K562 (cell line): ENCODE results near the gene CIAO2B.

ENCODE experiments used
- CHCHD3 ChIP-seq: fragments of 250-450 bp; sonication (Bioruptor Pico); IDR thresholded peaks from 2 replicates; pipeline ENCODE4 v2.1.2; 2022; ENCODE audit warnings: mild to moderate bottlenecking
- CTCF ChIP-seq, 3 experiments: IDR thresholded peaks in 2 of 3; conservative IDR thresholded peaks in 1 of 3; 2 replicates each; pipeline ENCODE4 v1.5.1; 2011 to 2012; ENCODE audit warnings: low read length in 3 of 3, mild to moderate bottlenecking in 3 of 3, control low read depth in 2 of 3, improper control_type of control experiment in 1 of 3, inconsistent platforms in 1 of 3, low read depth in 1 of 3, mixed read lengths in 1 of 3, moderate library complexity in 1 of 3; ENCODE audit not compliant: insufficient read depth in 2 of 3
- EGR1 ChIP-seq: fragments of 450-650 bp; conservative IDR thresholded peaks from 2 replicates; pipeline ENCODE4 v1.6.1; 2017; ENCODE audit warnings: mild to moderate bottlenecking
- NR2C2 ChIP-seq, 2 experiments: fragments of 200-800 bp in 1 of 2; sonication (Bioruptor generic) in 1 of 2; sonication (generic) in 1 of 2; formaldehyde crosslinking in 1 of 2; IDR thresholded peaks; 2 replicates each; pipeline versions ENCODE4 v1.6.1 to v1.8.0; 2016 to 2022; ENCODE audit warnings: mild to moderate bottlenecking in 1 of 2, missing compliant biosample characterization in 1 of 2, missing genetic modification characterization in 1 of 2, missing genetic modification reagents in 1 of 2
- POLR2A ChIP-seq: fragments of 450-650 bp; conservative IDR thresholded peaks from 2 replicates; pipeline ENCODE4 v1.6.1; 2016
- REST ChIP-seq, 2 experiments: fragments of 450-650 bp; formaldehyde crosslinking in 1 of 2; IDR thresholded peaks; 2 replicates each; pipeline versions ENCODE4 v1.4.0 to v1.6.1; 2014 to 2020; ENCODE audit warnings: mild to moderate bottlenecking in 2 of 2, borderline replicate concordance in 1 of 2, low read depth in 1 of 2
- TAF9B ChIP-seq: fragments of 450-650 bp; IDR thresholded peaks from 2 replicates; pipeline ENCODE4 v1.6.1; 2018; ENCODE audit warnings: mild to moderate bottlenecking; ENCODE audit not compliant: partially characterized antibody
- ZKSCAN1 ChIP-seq: fragments of 150-350 bp; IDR thresholded peaks from 2 replicates; pipeline ENCODE4 v1.6.1; 2016; ENCODE audit warnings: low read depth, low read length
- ZNF212 ChIP-seq: fragments of 450-650 bp; formaldehyde crosslinking; IDR thresholded peaks from 2 replicates; pipeline ENCODE4 v1.4.0; 2020; ENCODE audit warnings: mild to moderate bottlenecking

- TF ChIP-seq POLR2A (no peak), ZNF212 (no peak), TAF9B (no peak), CTCF (IDR thresholded peaks at IDR 0.05 in 2 of 3, conservative IDR thresholded peaks at IDR 0.05 in 1 of 3; ENCODE audit: insufficient read depth in 2 of 3, low read depth in 1 of 3, low read length in 3 of 3) (no peak), NR2C2 (CRISPR knock-in tag; IDR thresholded peaks at IDR 0.05) (no peak), NR2C2 (tag; IDR thresholded peaks at IDR 0.05) (no peak), ZKSCAN1 (no peak), REST (IDR thresholded peaks at IDR 0.05; ENCODE audit: borderline replicate concordance) (no peak), REST (CRISPR knock-in tag; IDR thresholded peaks at IDR 0.05; ENCODE audit: low read depth) (no peak), EGR1 (no peak), CHCHD3 (CRISPR knock-in tag) (no peak)
Observed at GRCh38 chr16:66915041-66915440, 19.2 kb downstream of the CIAO2B start.
